BJ (cell line): ENCODE measurements around the gene GJC2. TPM values are rescaled to one million over a fixed set of nuclear protein-coding genes. Genes with fewer than 3 reads are reported as not detected.

Experiments
- CTCF ChIA-PET: fragments of 350-600 bp; formaldehyde crosslinking; extraction: SDS; loops from one replicate; lab custom pipeline; 2021; ENCODE audit warnings: antibody characterized with exemption, inconsistent platforms; lab: Yijun Ruan, JAX
- POLR2A ChIA-PET: fragments of 300-600 bp; sonication (Branson Sonifier 250); formaldehyde crosslinking; extraction: SDS; loops from one replicate; lab custom pipeline; 2021; ENCODE audit warnings: antibody characterized with exemption; lab: Charles Lee
- DNase-seq: peaks from one replicate; pipeline ENCODE4 v3.0.0-alpha.2; 2011; ENCODE audit warnings: low read depth
- H3K27me3 ChIP-seq: 2 replicates; pipeline ENCODE4 v1.6.0; 2011; ENCODE audit warnings: low read length; ENCODE audit not compliant: control insufficient read depth, insufficient read depth
- H3K36me3 ChIP-seq: 2 replicates; pipeline ENCODE4 v1.5.1; 2011; ENCODE audit warnings: low read length; ENCODE audit not compliant: control insufficient read depth, insufficient read depth
- H3K4me3 ChIP-seq: 2 replicates; pipeline ENCODE4 v1.5.1; 2011; ENCODE audit warnings: low read depth, mild to moderate bottlenecking, control low read depth, low read length
- polyA plus RNA-seq: library from polyadenylated mRNA; depleted of rRNA; stranded (reverse); fragments of >200 nt; gene quantifications from 2 replicates; pipeline ENCODE4 v1.2.3, GENCODE V29; 2011
- TF ChIP-seq, protein P1 (sequence below): IDR thresholded peaks from 2 replicates; pipeline ENCODE4 v1.5.1; 2011; ENCODE audit warnings: low read depth, mild to moderate bottlenecking, control low read depth, inconsistent platforms, low read length, moderate library complexity; ENCODE audit not compliant: insufficient read depth

The GJC2 gene
- polyA plus RNA-seq, 1 experiment = 0.92 TPM

DNA sequence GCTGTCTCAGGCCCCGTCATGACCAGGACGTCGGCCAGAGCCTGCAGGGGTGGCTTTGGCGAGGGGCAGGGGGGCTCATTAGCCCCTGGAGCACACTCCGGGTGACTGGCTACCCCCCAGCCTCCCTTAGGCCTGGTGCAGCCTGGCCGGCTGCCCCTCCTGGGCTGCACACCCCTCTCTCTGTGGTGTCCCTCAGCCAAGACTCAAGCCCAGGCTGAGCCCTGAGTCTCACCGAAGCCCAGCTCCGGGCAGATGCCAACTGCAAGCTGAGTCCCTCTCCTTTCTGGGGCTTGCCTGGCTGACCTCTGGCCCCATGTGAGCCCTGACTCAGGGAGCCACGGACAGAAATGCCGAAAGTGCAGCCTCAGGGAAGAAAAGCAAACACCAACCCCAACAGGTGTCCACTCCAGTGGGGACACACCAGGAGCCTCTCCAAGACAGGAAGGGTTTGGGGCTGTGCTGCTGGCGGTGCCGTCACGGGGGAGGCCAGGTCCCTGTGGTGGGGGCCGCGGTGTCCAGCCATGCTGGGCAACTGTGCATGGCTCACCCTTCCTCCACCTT is 10.6 kb downstream of the GJC2 start:
- CTCF ChIA-PET = no interaction called here
- POLR2A ChIA-PET = interaction anchor here (0.7 kb wide), 1 partner anchor 18 kb away, joined by 3 read pairs; no protein-coding TSS in a partner anchor
- no peak overlapping the region for H3K4me3 ChIP-seq

DNA sequence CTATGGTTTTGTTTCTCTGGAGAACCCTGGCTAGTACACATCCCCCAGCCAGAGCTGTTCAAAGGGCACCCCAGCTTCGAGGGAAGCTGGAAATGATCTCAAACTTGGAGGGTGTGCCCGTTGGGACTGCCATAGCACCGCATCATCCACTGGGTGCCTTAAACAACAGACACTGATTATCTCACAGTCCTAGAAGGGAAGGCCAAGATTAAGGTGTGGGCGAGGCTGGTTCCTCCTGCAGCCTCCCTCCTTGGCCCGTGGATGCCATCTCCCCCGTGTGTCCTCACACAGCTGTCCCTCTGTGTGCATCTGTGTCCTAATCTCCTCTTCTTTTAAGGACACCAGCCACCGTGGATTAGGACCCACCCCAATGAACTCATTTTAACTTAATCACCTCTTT is 11.6 kb downstream of the GJC2 start:
- POLR2A ChIA-PET = no interaction called here

More for the DNA sequence above, 10.6 kb downstream of the GJC2 start:
- TF ChIP-seq, protein P1, sequence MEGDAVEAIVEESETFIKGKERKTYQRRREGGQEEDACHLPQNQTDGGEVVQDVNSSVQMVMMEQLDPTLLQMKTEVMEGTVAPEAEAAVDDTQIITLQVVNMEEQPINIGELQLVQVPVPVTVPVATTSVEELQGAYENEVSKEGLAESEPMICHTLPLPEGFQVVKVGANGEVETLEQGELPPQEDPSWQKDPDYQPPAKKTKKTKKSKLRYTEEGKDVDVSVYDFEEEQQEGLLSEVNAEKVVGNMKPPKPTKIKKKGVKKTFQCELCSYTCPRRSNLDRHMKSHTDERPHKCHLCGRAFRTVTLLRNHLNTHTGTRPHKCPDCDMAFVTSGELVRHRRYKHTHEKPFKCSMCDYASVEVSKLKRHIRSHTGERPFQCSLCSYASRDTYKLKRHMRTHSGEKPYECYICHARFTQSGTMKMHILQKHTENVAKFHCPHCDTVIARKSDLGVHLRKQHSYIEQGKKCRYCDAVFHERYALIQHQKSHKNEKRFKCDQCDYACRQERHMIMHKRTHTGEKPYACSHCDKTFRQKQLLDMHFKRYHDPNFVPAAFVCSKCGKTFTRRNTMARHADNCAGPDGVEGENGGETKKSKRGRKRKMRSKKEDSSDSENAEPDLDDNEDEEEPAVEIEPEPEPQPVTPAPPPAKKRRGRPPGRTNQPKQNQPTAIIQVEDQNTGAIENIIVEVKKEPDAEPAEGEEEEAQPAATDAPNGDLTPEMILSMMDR = no peak
- no peak for DNase-seq
- Histone ChIP-seq H3K36me3 (no peaks in the 10 kb centered on the region), H3K27me3 (peaks cover 9% of the 10 kb centered on the region)

DNA sequence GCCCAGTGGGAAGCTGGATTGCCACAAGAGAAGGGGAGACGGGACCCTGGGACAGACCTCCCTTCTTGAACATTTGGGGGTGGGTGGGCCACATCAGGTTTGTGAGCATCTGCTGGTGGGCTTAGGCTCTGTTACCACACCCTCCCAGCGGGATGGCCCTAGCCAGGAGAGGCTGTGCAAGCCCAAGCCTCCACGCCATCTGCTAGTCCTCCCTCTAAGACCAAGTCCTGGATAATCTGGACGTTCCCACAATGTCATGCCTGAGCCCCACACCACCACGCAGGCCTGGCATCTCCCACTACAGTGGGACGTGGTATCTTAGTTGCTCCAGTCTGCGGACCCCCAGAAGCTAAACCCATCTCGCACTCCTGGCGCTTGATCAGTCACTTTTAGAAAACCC is 12.1 kb downstream of the GJC2 start:
- ChIA-PET CTCF (interaction anchor here (1.7 kb wide), 1 partner anchor 11 kb away, joined by 4 read pairs; the partner anchor contains the start of gene GJC2), POLR2A (no interaction called here)
- Histone ChIP-seq H3K36me3 (no peaks in the 10 kb centered on the region), H3K27me3 (peaks cover 9% of the 10 kb centered on the region), H3K4me3 (no peak overlapping the region)
- DNase-seq = no peak
- TF ChIP-seq, protein P1 = no peak

More for the DNA sequence above, 11.6 kb downstream of the GJC2 start:
- no peak for DNase-seq
- TF ChIP-seq, protein P1 = no peak
- no peak overlapping the region for H3K4me3 ChIP-seq
- no peaks in the 10 kb centered on the region for H3K36me3 ChIP-seq
- CTCF ChIA-PET = interaction anchor here (1.7 kb wide), 1 partner anchor 11 kb away, joined by 4 read pairs; the partner anchor contains the start of gene GJC2
- H3K27me3 ChIP-seq = peaks cover 9% of the 10 kb centered on the region

DNA sequence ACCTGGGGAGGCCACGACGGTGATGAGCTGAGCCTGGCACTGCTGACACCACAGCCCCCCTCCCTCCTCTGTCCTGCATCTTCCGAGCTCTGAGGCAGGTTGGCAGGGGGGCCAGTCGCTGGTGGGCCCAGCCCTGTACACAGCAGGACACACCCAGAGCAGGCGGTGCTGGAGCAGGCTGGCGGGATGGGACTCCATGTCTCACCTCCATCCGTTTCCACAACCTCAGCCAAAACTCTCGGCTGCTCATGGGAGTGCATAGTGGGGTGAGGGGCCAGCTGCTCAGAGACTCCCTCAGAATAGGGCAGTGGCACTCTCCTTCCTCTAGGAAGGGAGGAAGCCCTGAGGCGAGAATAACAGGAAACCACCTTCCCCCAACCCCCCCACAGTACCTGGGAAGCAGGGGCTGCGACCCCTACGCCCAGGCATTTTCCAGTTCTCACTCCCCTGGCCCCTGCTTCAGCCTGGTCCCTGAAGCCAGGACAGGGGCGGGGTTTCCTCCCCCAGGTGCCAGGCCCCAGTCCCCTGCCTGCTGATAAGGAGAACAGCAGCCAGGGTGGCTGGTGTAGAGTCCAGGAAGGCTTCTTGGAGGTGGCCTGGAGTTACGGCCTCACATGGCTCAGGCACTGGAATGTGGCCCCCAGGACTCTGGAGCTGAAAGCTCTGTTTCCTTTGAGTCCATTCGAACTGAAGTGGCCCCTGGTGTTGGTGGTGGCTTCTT is 12.7 kb downstream of the GJC2 start:
- peaks cover 9% of the 10 kb centered on the region for H3K27me3 ChIP-seq
- TF ChIP-seq, protein P1 = no peak
- POLR2A ChIA-PET = no interaction called here
- DNase-seq = no peak
- no peak overlapping the region for H3K4me3 ChIP-seq
- H3K36me3 ChIP-seq = no peaks in the 10 kb centered on the region
- CTCF ChIA-PET = interaction anchor here (1.7 kb wide), 1 partner anchor 12 kb away, joined by 4 read pairs; the partner anchor contains the start of gene GJC2

DNA sequence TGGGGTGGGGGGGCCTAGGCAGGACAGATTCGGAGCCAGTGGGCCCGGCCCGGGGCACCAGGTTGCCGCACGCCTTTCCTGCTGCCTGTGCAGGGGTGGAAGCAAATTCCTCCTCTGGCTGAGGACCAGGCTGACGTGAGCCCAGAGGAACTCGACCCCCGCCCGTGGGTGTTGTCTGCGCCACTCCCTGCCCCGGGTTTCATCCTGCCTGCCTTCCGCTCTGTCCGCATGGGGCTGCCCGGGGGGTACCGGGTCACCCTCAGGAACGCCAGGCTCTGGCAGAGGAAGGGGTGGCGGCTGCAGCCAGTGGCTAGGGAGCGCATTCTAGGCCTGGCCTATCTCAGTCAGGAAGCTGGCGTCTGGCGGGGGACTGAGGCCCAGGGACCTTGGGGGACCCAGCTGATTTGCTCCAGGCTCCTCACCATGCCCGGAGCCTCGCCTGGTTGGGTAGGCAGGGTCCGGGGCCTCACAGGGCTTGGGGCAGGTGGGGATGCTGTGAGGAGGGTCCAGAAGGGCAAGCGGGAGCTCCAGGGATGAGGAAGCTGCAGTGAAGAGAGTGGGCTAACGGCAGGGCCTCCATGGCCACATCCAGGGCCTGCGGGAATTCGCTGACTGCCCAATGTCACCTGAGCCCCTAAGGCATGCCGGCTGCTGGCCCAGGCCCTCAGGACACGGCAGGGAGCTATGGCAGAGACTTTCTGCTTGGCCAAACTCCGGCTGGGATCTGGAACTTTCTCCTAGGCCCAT is 13.4 kb downstream of the GJC2 start:
- POLR2A ChIA-PET = no interaction called here

More for the DNA sequence above, 13.4 kb downstream of the GJC2 start:
- H3K4me3 ChIP-seq = no peak overlapping the region
- H3K27me3 ChIP-seq = peaks cover 8% of the 10 kb centered on the region
- H3K36me3 ChIP-seq = no peaks in the 10 kb centered on the region
- TF ChIP-seq, protein P1 = no peak
- CTCF ChIA-PET = interaction anchor here (1.2 to 4.5 kb wide), 2 partner anchors 13 to 32 kb away, joined by 3 to 27 read pairs; no protein-coding TSS in a partner anchor
- DNase-seq = no peak
